Activated CD8-positive, alpha-beta memory T cell treated with anti-CD3 and anti-CD28 coated beads, Interleukin-2, amount 50 U/mL, for 1 hour (primary cell): ENCODE measurements around the gene ARHGAP42.

Source experiments
- DNase-seq: peaks from one replicate; pipeline ENCODE4 v3.0.0-alpha.2; 2020; ENCODE audit errors: extremely low read depth

Gene ARHGAP42

DNA sequence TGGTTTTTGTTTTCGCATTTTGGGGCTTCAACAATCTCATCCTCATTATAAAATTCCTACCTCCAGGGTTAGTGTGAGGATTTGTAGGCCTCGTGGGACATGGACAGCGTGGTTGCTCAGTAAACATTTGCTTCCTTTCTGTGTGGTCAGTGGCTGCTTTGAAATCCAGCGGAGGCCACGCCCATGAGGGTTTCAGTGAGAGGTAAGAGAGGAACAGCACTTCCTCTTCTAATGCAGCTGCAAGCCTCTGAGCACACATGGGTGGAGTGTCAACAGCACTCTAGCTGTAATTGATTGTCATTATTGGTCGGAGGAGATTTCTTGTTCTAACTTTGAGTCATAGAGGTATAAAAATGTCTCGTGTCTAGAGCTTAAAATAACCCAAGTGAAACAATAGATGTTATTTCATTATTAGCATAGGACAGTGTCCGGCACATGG is 6.0 kb upstream of the ARHGAP42 start:
- DNase-seq = no peak

DNA sequence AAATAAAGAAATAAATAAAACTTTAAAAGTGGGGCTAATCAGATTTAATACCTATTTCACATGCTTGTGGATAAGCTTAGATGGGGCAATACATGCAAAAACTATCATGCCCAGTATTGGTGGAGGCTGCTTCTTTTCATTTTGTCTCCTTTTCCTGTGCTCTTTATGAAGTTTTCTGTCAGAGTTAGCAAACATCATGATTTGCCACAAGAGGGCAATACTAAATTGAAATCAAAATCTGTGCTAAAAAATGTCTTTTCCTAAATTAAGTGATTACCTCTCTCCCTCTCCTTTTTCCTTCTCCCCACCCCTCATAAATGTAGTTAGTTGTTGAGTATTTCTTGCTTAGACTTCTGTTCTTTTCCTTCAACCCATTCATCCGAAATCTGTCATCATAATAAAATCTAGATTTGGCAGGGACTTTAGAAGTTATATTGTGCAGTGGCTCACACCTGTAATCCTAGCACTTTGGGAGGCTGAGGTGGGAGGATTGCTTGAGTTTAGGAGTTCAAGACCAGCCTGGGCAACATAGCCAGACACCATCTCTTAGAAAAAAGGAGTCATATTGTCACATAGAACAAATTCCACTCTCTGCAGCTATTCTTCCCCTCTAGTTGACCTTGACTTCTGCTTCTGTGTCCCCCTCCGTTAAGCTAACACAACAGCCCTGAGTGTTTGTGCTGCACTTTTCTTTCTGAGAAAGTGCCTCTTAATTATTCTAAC is 4.7 kb upstream of the ARHGAP42 start:
- DNase-seq = no peak

DNA sequence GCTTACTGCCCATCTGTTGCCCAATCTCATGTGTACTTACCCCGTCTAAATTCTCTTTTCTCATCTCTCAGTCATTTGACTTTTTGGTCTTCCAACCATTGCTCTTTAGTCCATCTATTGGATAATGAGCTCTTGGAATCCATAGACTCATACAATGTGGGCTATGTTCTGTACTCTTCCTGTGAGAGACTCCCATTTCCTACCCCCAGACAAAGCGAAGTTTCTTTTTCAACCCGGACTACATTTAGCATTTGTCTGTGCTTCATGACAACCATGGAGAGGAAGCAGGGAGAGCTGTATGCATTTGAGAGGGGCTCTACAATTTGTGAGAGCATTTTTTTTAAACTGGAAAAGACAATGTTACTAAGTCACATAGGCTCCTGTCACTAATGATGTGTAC is 4.0 kb upstream of the ARHGAP42 start:
- DNase-seq = no peak

DNA sequence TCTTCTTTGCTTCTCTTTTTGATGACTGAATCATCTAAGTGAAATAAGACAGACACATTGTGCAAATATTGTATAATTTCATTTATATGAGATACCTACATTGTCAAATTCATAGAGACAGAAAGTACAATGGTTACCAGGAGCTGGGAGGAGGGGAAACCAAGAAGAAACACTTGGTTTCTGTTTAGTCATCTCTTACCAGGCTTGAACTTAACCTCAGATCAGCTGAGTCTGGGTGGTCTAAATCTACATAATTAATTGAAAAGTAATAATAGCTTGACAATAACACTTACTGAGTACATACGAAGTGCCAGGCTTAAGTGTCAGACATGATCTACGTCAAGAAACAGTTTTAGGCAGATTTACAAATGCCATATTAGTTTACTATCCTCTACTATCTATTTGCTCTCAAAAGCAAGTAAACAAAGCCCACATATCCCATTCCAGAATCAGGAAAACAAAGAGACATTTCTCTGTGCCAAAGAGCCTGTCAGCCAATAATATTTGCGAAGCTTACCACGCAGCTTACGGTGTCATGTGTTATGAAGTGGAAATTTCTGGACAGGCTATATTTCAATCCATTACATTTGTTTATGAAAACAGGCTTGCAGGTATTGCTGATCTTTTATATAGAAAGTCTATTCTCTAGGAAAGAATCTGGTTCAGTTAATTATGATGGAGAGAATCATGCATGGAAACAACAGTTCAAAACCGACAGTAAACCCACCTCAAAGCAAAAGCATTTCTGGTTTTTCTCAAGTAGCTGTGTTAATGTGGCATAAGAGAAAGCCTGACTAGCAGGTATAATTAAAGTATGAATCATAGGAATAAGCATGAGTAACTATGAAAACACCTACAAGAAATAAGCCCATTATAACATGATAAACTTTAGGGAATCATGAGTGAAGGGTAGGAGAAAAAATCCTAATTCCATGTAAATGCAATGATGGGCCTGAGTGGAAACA is 2.7 kb upstream of the ARHGAP42 start:
- no peak for DNase-seq

DNA sequence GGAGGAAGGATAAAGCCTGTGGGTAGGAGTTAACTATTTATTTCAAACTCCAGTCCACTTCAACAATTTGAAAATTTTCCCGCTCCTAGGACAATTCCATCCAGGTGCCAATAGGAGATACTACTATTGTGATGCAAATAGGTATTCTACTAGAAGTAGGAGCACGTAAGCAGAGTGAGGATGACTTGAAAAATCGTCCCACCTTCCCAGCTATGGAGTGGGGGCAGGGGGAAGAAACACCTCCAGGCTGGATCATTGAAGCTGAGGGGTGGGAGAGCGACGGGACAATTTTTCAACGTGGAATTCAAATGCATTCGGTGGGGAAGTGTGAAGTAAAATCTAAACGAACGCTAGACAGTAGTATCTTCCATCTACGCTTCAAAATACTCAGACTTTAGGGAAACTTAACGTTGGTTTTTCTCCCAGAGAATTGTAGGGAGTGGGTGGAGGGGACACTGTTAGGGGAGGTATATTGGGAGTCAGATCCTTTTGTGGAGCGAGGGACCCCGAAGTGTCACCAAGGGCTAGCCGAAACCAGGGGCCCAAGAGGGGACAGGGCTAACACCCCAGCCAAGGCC is 523 bp upstream of the ARHGAP42 start:
- no peak for DNase-seq

DNA sequence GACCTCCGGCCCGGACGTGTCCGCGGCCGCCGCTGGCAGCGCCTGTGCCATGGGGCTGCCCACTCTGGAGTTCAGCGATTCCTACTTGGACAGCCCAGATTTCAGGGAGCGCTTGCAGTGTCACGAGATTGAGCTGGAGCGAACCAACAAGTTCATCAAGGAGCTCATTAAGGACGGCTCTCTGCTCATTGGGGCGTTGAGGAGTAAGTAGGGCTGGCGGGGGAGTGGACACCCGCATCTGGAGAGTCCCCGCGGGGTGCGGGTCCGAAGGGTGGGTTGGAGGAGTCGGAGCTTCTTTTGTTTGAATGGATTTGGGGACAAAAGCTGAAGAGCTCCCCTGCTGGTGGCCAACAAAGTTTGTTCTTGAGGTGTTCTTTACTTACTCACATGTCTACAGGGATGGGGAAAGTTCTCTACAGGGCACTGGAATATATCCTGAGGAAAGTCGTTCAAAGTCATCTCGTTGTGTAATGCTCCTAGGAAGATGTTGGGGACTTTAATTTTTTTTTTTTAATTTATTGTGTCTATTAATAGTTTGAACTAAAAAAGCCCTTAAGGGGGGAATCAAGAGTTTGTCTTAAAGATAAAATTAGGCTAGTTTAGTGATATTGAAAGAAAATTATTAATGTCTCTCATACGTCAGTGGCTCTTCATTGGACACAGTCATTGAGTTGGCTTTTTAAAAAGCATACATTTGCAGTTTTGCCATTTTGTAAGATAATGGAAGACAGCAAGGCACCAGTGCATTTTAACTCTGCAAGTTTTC is 725 bp downstream of the ARHGAP42 start:
- DNase-seq = no peak

DNA sequence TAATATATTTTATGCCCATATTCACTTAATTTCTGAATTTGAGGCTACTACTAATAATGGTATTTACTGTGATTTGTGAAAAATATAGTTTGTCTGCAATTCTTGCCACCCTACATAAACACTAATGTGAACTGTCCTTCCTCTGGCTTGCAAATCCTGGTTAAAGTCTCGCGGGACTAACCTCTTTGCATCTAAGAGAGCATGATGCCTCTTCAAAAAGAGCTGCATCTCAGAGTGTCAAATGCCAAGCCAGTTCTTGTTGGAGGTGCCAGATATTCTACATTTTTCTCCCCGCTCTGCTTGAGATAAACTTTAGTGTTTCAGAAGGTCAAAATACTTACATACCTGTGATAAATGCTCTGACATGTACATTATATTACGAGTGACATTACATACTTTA is 2.1 kb downstream of the ARHGAP42 start:
- DNase-seq = no peak

DNA sequence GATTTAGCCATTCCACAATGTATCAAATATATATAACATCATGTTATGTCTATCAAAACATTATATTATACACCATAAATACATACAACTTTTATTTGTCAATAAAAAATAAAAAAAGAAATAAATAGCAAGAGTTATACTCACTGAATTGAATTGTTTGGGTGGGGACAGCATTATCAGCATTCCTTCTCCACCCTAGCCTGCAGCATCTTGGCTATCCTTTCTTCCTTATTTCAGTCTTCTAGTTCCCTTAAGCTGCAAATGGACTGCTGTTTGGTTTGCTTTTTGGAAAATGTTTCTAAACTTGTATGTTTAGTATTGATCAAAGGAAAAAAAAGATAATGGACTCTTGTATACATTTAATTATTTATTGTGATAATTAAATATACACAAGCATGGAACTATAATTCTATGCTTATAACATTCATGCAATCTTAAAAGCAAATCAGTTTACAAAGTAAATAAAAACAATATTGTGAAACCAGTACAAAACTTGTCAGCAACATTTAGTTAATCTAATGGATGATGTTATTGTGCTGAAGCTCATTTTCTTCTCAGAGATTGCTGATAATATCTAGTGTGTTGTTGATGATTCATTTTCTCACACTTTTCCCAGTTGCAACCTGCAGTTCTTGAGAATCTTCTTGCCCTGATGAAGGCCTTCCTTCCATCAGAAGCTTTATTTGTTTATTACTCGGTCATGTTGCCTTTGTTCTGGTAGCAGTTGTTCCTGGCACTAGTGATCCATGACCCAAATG is 5.0 kb downstream of the ARHGAP42 start:
- no peak for DNase-seq

DNA sequence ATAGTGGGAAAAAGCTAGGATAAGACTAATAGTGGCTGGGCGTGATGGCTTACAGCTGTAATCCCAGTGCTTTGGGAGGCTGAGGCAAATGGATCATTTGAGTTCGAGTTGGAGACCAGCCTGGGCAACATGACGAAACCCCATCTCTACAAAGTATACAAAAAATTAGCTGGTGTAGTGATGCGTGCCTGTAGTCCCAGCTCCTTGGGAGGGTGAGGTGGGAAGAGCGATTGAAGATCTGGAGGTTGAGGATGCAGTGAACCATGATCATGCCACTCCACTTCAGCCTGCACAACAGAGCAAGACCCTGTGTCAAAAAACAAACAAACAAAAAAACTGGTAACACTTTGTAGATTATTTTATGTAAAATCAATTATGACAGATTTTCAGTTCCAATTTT is 8.8 kb downstream of the ARHGAP42 start:
- DNase-seq = no peak

- no peak for DNase-seq
These were observed 16.1 kb downstream of the ARHGAP42 start for GRCh38 chr11:100703139-100703538.

DNA sequence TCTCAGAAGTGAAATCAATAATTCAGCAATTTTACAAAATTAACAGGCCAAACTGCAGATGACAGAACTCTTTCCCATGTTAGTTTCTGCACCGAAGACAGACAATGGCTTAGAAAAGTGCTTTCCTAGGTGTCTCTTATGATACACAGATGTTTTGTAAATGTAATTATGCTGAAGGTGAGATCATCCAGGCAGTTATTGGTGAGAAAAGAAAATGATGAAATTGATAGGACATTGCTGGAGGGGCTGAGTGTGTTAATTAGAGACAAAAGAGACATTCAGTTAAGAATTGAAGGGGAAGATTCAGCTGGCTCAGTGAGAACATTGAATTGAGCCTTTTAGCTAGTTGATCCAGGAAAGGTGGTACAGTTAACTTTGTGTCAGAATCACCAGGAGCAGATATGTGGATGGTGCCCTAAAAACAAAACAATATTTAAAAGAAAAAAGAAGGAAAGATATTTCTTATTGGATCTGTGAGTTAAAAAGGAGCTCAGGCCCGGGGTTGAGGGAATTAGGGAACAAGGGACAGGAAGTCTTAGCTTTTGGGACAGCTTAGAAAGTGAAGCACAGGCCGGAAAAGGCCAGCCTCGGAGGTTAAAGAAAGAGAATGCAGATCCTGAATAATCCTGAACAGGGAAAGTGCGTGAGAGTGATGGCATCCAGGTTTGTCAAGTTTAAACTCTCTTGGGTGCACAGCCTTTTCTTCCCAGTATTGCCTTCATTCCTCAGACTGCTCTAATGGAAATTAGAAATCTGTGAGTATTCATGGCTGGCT is 16.9 kb downstream of the ARHGAP42 start:
- DNase-seq = no peak

- DNase-seq = no peak
These were observed 18.4 kb downstream of the ARHGAP42 start for GRCh38 chr11:100705447-100705846.

DNA sequence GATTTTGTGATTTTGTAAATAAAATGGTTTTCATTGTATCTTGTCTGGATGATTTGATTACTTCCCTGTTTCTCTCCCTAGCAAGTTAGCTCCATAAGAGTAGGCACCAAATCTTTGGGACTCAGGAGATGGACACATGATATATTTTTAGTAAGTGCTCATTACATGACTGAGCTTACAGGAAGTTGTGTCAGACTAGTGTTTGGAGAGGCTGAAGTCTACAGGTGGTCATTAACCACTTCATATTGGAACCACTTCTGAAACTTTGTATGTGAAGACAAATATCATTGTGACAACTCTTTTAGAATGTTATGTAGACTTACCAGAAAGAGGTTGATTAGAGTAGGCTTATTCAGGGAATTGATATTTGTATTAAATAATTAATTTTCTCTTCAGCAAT is 19.1 kb downstream of the ARHGAP42 start:
- no peak for DNase-seq

GRCh38 chr11:100709233-100709957 is 22.3 kb downstream of the ARHGAP42 start:
- DNase-seq = no peak

DNA sequence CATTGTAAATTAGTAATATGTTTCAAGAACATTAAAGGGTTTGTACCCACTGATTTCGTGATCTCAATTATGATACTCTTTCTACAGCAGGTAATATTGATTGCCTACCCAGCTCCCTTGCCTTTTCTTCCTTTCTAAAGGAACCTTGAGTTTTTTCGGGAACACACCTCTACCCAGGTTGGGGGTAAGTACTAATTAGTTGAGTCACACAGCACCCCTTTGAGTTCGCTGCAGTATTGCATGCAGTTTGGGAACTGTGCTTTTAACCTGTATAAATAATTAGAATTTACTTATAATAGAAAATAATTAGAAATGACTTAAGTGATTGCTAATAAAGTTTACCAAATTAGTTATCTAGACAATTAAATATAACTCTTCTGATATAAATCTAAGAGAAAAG is 24.9 kb downstream of the ARHGAP42 start:
- no peak for DNase-seq

- DNase-seq = no peak
These were observed 25.5 kb downstream of the ARHGAP42 start for GRCh38 chr11:100712583-100712982.

GRCh38 chr11:100715165-100715761 is 28.2 kb downstream of the ARHGAP42 start:
- no peak for DNase-seq

GRCh38 chr11:100716838-100717237 is 29.8 kb downstream of the ARHGAP42 start:
- no peak for DNase-seq

- no peak for DNase-seq
These were observed 32.3 kb downstream of the ARHGAP42 start for GRCh38 chr11:100719362-100719761.
